HuH-7 (cell line): ENCODE measurements around the gene MN1.
"Not testable (repeated sequence)": the region's sequence is repeated elsewhere in the genome, so short reads cannot be mapped to it uniquely, and the experiment has no call there.

Experiments used
- DNase-seq: peaks from one replicate; pipeline ENCODE4 v3.0.0; 2011; ENCODE audit warnings: low spot score

MN1 gene

DNA sequence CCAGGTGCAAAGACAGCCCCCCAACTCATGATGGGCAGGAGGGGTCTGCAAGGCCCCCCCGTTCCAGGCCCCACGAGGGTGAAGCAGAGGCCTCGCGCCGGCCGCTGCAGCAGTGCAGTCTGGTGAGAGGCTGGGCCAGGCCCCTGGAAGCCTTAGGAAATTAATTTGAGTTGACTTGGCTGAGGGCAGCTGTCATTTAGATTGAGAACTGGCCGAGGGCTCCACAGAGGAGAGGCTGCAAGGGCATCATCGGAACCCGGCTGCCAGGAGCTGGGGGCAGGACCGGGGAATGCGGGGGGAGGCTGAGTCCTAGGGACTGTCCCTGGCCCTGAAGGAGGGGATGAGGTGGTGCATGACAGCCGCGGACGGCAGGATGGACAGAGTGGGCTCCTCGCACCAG lies 39.9 kb downstream of the MN1 start:
- no peak for DNase-seq

GRCh38 chr22:27761000-27761399 lies 40.6 kb downstream of the MN1 start:
- no peak for DNase-seq

DNA sequence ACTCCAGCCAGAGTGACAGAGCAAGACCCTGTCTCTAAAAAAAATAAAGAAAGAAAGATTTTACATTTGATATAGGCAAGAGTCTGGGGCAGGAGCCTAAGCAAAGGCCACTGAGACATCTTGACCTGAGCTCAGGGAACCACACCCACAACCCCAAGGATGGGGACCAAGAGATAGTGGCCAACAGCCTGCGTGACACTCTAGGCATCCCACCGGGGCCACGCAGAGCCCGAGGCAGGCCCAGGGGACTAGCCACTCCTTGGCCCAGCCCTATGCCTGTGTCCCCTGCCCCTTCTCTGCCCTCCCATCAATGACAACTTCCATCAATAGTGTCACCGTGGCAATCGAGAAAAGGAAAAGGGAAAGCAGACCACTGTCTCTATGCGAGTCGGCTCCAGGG lies 41.1 kb downstream of the MN1 start:
- no peak for DNase-seq

DNA sequence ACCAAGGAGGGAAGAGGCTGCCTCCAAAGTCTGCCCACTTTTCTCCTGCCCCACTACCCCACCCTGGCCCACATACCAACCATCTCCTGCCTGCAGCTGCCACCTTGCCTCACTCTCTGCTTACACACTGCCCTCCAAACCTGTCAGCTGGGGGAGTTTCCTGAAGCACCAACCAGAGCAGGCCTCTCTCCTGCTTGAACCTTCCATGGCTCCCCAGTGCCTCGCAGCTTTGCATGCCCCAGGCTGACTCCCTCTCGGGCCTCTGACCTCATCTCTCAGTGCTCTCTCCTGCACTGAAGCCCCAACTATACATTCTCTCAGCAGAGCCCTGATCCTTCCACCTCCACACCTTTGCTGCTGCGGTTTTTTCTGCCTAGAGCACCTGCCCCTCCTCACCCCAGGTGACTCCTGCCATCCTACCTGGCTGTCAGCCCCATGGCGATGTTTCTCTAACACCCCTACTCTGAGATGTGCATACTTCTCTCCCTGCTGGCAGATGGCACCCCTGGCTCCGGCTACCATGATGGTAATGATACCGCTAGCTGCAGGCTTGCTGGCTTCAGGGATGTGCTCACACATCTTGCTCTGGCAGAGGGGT lies 43.5 kb downstream of the MN1 start:
- DNase-seq: no peak

DNA sequence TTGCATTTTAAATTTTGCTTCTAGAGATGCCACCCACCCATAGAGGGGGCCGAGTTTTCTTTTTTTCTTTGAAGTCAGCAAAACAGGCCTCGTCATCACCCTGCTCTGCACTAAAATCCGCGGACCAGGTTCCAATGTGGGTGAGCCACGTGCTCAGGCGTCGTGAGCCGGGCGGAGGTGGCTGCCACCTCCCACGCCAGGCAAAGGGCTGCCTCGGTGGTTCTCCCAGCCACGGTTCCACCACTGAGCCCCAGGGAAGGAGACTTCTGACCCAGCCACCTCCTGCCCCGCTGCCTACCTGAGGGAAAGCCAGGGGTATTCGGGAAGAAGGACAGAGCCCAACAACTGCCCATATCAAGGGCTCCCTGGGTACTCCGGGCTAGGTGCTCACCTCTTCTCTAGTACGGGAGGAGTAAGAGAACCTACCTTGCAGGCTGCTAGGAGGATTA lies 45.3 kb downstream of the MN1 start:
- no peak for DNase-seq

GRCh38 chr22:27755521-27756211 lies 45.9 kb downstream of the MN1 start:
- no peak for DNase-seq

GRCh38 chr22:27754888-27755480 lies 46.6 kb downstream of the MN1 start:
- DNase-seq: no peak

- no peak for DNase-seq
Observed at GRCh38 chr22:27754247-27754887, 47.2 kb downstream of the MN1 start.

DNA sequence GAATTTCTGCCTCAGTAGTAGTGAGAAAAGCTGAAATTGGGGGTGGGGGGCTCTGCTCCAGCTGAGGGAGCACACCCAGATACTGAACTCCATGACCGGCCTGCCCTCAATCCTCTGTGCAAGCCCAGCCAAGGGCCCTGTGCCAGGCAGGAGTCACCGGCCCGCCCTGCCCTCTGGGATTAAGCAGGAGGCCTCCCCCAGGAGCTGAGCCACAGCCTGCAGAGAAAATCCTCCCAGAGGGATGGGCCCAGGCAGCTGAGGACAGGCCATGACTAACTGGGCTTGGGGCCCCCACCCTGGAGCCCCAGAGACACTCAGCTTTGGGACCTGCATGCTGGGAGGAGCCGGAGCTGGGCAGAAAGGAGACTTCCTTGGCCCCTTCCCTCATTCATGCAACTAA lies 48.8 kb downstream of the MN1 start:
- no peak for DNase-seq

- DNase-seq: no peak
Observed at GRCh38 chr22:27752141-27752540, 49.4 kb downstream of the MN1 start.

DNA sequence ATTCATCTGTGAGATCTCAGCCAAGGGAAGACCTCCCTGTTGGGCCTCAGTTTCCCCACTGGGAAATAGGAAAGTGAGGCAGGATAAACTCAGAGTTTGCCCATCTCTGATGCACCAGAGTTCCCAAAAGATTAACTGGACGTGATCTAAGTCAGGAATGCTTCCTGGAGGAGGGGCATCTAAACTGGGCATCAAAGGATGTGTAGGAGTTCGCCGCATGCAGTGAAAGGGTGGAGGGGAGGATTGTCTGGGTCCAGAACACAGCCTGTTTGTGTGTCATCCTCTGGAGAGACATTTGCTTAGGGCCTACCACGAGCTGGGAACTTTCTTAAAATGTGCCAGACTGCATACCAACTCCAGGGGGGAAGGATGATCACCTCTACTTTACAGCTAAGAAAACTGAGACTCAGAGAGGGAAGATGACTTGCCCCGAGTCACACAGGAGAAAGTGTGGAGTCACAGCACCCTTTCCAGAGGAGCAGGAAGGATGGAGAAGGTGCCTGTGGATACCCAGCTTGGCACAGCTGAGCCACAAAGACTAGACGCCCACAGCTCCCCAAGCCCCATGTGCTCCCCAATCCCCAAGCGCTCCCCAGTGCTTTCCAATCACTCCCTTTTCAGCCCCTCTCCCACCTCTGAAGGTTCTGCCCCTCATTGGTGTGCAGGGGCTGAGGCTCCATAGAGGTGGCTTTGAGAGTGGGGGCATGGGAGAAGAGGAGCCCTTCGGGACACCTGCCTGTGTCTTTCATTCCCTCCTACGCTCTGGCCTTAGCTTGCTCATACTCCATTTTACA lies 50.1 kb downstream of the MN1 start:
- no peak for DNase-seq

- no peak for DNase-seq
Observed at GRCh38 chr22:27750584-27751265, 50.8 kb downstream of the MN1 start.

- DNase-seq: no peak
Observed at GRCh38 chr22:27749597-27750225, 51.8 kb downstream of the MN1 start.

- no peak for DNase-seq
Observed at GRCh38 chr22:27748751-27749191, 52.8 kb downstream of the MN1 start.

DNA sequence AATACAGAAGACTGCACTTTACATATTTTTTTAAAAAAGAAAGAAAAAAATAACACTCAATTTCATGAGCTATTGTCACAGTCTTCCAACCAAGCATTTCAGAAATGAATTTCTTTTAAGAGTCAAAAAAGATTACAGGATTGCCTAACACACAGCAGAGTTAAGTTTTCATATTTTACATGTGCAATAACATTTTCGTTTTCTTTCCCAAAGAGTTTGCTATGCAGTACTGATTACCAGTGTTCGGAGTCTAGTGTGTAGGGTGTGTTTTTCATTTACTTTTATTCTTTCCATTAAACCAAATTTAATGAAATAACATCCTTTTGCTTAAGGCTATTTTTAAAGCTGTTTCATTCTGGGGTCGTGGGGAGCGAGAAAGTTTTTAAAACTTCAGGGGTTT lies 53.2 kb downstream of the MN1 start:
- DNase-seq: no peak

DNA sequence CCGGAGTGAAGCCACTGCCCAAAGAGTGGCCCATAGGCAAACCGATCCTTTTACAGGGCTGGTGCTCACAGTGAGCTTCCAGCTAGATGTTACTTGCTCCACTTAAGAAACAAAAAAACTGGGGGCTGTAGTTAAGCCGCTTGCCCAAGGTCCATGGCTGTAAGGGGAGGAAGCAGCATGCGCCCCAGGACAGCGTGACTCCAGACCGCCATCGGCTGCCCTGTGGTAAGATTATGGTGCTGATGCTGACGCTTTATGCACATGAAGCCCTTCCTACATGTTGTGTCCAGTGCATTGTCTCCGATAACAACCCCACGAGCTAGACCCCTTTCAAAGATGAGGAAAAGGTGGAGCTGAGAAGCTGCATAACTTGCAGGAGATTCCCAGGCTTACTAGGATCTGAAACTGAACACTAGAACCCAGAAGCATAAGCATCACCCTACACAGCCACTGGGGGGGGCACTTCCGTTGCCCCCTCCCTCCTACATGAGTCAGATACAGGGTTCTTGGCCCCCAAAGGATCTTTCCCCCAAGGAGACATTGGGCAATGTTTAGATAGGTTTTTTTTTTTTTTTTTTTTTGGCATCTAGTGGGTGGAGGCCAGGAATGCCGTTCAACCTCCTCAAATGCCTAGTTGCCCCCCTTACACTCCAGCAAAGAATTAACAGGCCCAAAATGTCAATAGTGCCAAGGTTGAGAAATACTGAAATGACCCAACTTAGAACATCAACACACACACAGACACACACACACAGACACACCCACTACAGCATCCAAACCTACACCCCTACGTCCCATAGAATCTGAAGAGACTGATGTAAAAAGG lies 53.9 kb downstream of the MN1 start:
- no peak for DNase-seq

DNA sequence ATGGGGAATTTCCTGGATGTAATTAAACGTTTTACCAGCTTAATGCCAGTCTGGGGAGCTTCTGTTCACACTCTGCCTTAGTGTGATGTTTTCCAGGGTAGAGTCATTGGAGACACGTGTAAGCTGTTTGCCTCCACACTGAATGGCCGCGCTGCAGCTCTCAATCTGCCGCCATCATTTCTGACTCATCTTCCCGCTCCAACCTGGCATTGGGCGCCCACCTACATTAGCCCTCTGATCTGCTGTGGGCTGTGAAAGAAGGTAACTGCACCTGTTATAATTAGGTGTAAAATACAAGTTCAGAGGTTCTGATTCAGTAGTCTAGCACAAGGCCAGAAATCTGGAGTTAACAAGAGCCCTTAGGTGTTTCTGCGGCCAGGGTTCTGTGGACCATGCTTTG lies 54.6 kb downstream of the MN1 start:
- no peak for DNase-seq

GRCh38 chr22:27745809-27746208 lies 55.7 kb downstream of the MN1 start:
- no peak for DNase-seq

- DNase-seq: no peak
Observed at GRCh38 chr22:27745154-27745553, 56.4 kb downstream of the MN1 start.

- DNase-seq: not testable (repeated sequence)
Observed at GRCh38 chr22:27744078-27744477, 57.5 kb downstream of the MN1 start.
